Measurements from ENCODE around the gene CHTF8.

DNA sequence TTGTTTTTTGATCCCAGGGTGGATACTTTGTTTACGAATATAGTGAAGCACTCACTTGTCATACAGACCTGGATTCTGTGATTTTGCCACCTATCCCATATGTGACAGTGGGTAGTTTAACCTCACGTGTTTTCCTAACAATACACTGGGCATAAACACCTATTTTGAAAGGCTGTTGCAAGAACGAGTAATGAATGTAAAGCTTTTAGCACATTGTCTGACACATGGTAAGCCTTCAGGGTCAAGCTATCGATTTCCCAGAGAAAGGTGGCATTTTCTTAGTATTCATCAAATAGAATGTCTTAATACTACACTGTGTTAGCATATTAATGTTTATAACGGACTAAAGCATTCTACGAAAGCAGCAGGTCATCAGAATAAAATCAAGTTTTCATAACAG lies 1.9 kb downstream of the CHTF8 start:
- TF ChIP-seq, protein P1, sequence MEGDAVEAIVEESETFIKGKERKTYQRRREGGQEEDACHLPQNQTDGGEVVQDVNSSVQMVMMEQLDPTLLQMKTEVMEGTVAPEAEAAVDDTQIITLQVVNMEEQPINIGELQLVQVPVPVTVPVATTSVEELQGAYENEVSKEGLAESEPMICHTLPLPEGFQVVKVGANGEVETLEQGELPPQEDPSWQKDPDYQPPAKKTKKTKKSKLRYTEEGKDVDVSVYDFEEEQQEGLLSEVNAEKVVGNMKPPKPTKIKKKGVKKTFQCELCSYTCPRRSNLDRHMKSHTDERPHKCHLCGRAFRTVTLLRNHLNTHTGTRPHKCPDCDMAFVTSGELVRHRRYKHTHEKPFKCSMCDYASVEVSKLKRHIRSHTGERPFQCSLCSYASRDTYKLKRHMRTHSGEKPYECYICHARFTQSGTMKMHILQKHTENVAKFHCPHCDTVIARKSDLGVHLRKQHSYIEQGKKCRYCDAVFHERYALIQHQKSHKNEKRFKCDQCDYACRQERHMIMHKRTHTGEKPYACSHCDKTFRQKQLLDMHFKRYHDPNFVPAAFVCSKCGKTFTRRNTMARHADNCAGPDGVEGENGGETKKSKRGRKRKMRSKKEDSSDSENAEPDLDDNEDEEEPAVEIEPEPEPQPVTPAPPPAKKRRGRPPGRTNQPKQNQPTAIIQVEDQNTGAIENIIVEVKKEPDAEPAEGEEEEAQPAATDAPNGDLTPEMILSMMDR (conservative IDR thresholded peaks at IDR 0.05), result no peak
- TF ChIP-seq EZH2 (IDR thresholded peaks at IDR 0.05; ENCODE audit: low read depth), result no peak

Data from PC-9 (cell line).